ENCODE data around the gene PCK1. TPM values are rescaled to one million over a fixed set of nuclear protein-coding genes. Genes with fewer than 3 reads are reported as not detected.

The PCK1 gene
- total and polyA plus RNA-seq, 4 donors: 0.30 to 0.90 (median 0.58) TPM

GRCh38 chr20:57601211-57601570 is 40.3 kb downstream of the PCK1 start:
- H3K36me3 ChIP-seq (ENCODE audit: control insufficient read depth, insufficient read depth, low read length): no peaks in the 10 kb centered on the region
- no peak for DNase-seq (ENCODE audit: low read depth in 4 of 6, low spot score in 6 of 6)
- H3K4me1 ChIP-seq (ENCODE audit: control insufficient read depth, insufficient read depth, low read length): peaks cover 13% of the 10 kb centered on the region
- WGBS (ENCODE audit: insufficient coverage): 86% methylated on average over 2 of the region's 2 CpGs
- H3K27ac ChIP-seq (ENCODE audit: low read depth, low read length): no peak overlapping the region
- no peak overlapping the region for H3K4me3 ChIP-seq (ENCODE audit: low read depth, low read length)
- H3K27me3 ChIP-seq (ENCODE audit: control insufficient read depth, insufficient read depth, low read length): peaks cover 2% of the 10 kb centered on the region
- no peaks in the 10 kb centered on the region for H3K9me3 ChIP-seq (ENCODE audit: control insufficient read depth, insufficient read depth, low read length)

- H3K4me1 ChIP-seq (ENCODE audit: control insufficient read depth, insufficient read depth, low read length): peaks cover 9% of the 10 kb centered on the region
- no peaks in the 10 kb centered on the region for H3K9me3 ChIP-seq (ENCODE audit: control insufficient read depth, insufficient read depth, low read length)
- H3K27ac ChIP-seq (ENCODE audit: low read depth, low read length): no peak overlapping the region
- WGBS (ENCODE audit: insufficient coverage): 68% methylated on average over 3 of the region's 5 CpGs
- H3K27me3 ChIP-seq (ENCODE audit: control insufficient read depth, insufficient read depth, low read length): peaks cover 2% of the 10 kb centered on the region
- no peak overlapping the region for H3K4me3 ChIP-seq (ENCODE audit: low read depth, low read length)
- no peaks in the 10 kb centered on the region for H3K36me3 ChIP-seq (ENCODE audit: control insufficient read depth, insufficient read depth, low read length)
- DNase-seq (ENCODE audit: low read depth in 4 of 6, low spot score in 6 of 6): no peak
Observed at GRCh38 chr20:57601737-57602136, 40.8 kb downstream of the PCK1 start.

GRCh38 chr20:57603120-57603519 is 42.2 kb downstream of the PCK1 start:
- no peaks in the 10 kb centered on the region for H3K27me3 ChIP-seq (ENCODE audit: control insufficient read depth, insufficient read depth, low read length)
- H3K9me3 ChIP-seq (ENCODE audit: control insufficient read depth, insufficient read depth, low read length): no peaks in the 10 kb centered on the region
- no peak overlapping the region for H3K4me3 ChIP-seq (ENCODE audit: low read depth, low read length)
- H3K27ac ChIP-seq (ENCODE audit: low read depth, low read length): no peak overlapping the region
- H3K4me1 ChIP-seq (ENCODE audit: control insufficient read depth, insufficient read depth, low read length): no peaks in the 10 kb centered on the region
- DNase-seq (ENCODE audit: low read depth in 4 of 6, low spot score in 6 of 6): no peak
- WGBS (ENCODE audit: insufficient coverage): 95% methylated on average over 10 of the region's 10 CpGs
- H3K36me3 ChIP-seq (ENCODE audit: control insufficient read depth, insufficient read depth, low read length): no peaks in the 10 kb centered on the region

- Histone ChIP-seq H3K4me3 (ENCODE audit: low read depth, low read length) (no peak overlapping the region), H3K4me1 (ENCODE audit: control insufficient read depth, insufficient read depth, low read length) (no peaks in the 10 kb centered on the region), H3K9me3 (ENCODE audit: control insufficient read depth, insufficient read depth, low read length) (no peaks in the 10 kb centered on the region), H3K27ac (ENCODE audit: low read depth, low read length) (no peak overlapping the region), H3K36me3 (ENCODE audit: control insufficient read depth, insufficient read depth, low read length) (no peaks in the 10 kb centered on the region), H3K27me3 (ENCODE audit: control insufficient read depth, insufficient read depth, low read length) (no peaks in the 10 kb centered on the region)
- DNase-seq (ENCODE audit: low read depth in 4 of 6, low spot score in 6 of 6): no peak
- WGBS (ENCODE audit: insufficient coverage): 100% methylated on average over 2 of the region's 5 CpGs
Observed at GRCh38 chr20:57605045-57605444, 44.1 kb downstream of the PCK1 start.

GRCh38 chr20:57605878-57606277 is 45.0 kb downstream of the PCK1 start:
- Histone ChIP-seq H3K4me3 (ENCODE audit: low read depth, low read length) (no peak overlapping the region), H3K36me3 (ENCODE audit: control insufficient read depth, insufficient read depth, low read length) (no peaks in the 10 kb centered on the region), H3K4me1 (ENCODE audit: control insufficient read depth, insufficient read depth, low read length) (no peaks in the 10 kb centered on the region), H3K27ac (ENCODE audit: low read depth, low read length) (no peak overlapping the region), H3K9me3 (ENCODE audit: control insufficient read depth, insufficient read depth, low read length) (no peaks in the 10 kb centered on the region), H3K27me3 (ENCODE audit: control insufficient read depth, insufficient read depth, low read length) (no peaks in the 10 kb centered on the region)
- DNase-seq (ENCODE audit: low read depth in 4 of 6, low spot score in 6 of 6): no peak
- 86% methylated on average over 1 of the region's 5 CpGs for WGBS (ENCODE audit: insufficient coverage)

GRCh38 chr20:57608516-57608915 is 47.6 kb downstream of the PCK1 start:
- Histone ChIP-seq H3K4me3 (ENCODE audit: low read depth, low read length) (no peak overlapping the region), H3K4me1 (ENCODE audit: control insufficient read depth, insufficient read depth, low read length) (peaks cover 7% of the 10 kb centered on the region), H3K27ac (ENCODE audit: low read depth, low read length) (no peak overlapping the region), H3K27me3 (ENCODE audit: control insufficient read depth, insufficient read depth, low read length) (no peaks in the 10 kb centered on the region), H3K36me3 (ENCODE audit: control insufficient read depth, insufficient read depth, low read length) (no peaks in the 10 kb centered on the region), H3K9me3 (ENCODE audit: control insufficient read depth, insufficient read depth, low read length) (no peaks in the 10 kb centered on the region)
- DNase-seq (ENCODE audit: low read depth in 4 of 6, low spot score in 6 of 6): no peak
- 91% methylated on average over 7 of the region's 7 CpGs for WGBS (ENCODE audit: insufficient coverage)

- Histone ChIP-seq H3K4me3 (ENCODE audit: low read depth, low read length) (no peak overlapping the region), H3K27ac (ENCODE audit: low read depth, low read length) (no peak overlapping the region), H3K4me1 (ENCODE audit: control insufficient read depth, insufficient read depth, low read length) (peaks cover 7% of the 10 kb centered on the region), H3K36me3 (ENCODE audit: control insufficient read depth, insufficient read depth, low read length) (no peaks in the 10 kb centered on the region), H3K27me3 (ENCODE audit: control insufficient read depth, insufficient read depth, low read length) (no peaks in the 10 kb centered on the region), H3K9me3 (ENCODE audit: control insufficient read depth, insufficient read depth, low read length) (no peaks in the 10 kb centered on the region)
- no peak for DNase-seq (ENCODE audit: low read depth in 4 of 6, low spot score in 6 of 6)
- 66% methylated on average over 16 of the region's 16 CpGs for WGBS (ENCODE audit: insufficient coverage)
Observed at GRCh38 chr20:57609086-57609841, 48.4 kb downstream of the PCK1 start.

- Histone ChIP-seq H3K36me3 (ENCODE audit: control insufficient read depth, insufficient read depth, low read length) (no peaks in the 10 kb centered on the region), H3K27ac (ENCODE audit: low read depth, low read length) (no peak overlapping the region), H3K4me3 (ENCODE audit: low read depth, low read length) (no peak overlapping the region), H3K4me1 (ENCODE audit: control insufficient read depth, insufficient read depth, low read length) (peaks cover 7% of the 10 kb centered on the region), H3K9me3 (ENCODE audit: control insufficient read depth, insufficient read depth, low read length) (no peaks in the 10 kb centered on the region), H3K27me3 (ENCODE audit: control insufficient read depth, insufficient read depth, low read length) (no peaks in the 10 kb centered on the region)
- 80% methylated on average over 2 of the region's 8 CpGs for WGBS (ENCODE audit: insufficient coverage)
- no peak for DNase-seq (ENCODE audit: low read depth in 4 of 6, low spot score in 6 of 6)
Observed at GRCh38 chr20:57609842-57610167, 48.9 kb downstream of the PCK1 start.

GRCh38 chr20:57610261-57610952 is 49.5 kb downstream of the PCK1 start:
- Histone ChIP-seq H3K9me3 (ENCODE audit: control insufficient read depth, insufficient read depth, low read length) (no peaks in the 10 kb centered on the region), H3K4me1 (ENCODE audit: control insufficient read depth, insufficient read depth, low read length) (peaks cover 7% of the 10 kb centered on the region), H3K4me3 (ENCODE audit: low read depth, low read length) (no peak overlapping the region), H3K27me3 (ENCODE audit: control insufficient read depth, insufficient read depth, low read length) (no peaks in the 10 kb centered on the region), H3K36me3 (ENCODE audit: control insufficient read depth, insufficient read depth, low read length) (no peaks in the 10 kb centered on the region), H3K27ac (ENCODE audit: low read depth, low read length) (no peak overlapping the region)
- DNase-seq (ENCODE audit: low read depth in 4 of 6, low spot score in 6 of 6): no peak
- 81% methylated on average over 17 of the region's 18 CpGs for WGBS (ENCODE audit: insufficient coverage)
